Fibroblast of pulmonary artery (primary cell): Measurements from ENCODE around the gene DYDC2.

Experiments
- DNase-seq: peaks from one replicate; pipeline ENCODE4 v3.0.0-alpha.2; 2010; ENCODE audit warnings: low read depth
- H3K4me3 ChIP-seq: replicated peaks from 2 replicates; pipeline ENCODE4 v1.5.1; 2011; ENCODE audit warnings: low read depth, mild to moderate bottlenecking, control low read depth, low read length, moderate library complexity
- CTCF ChIP-seq: IDR thresholded peaks from 2 replicates; pipeline ENCODE4 v1.5.1; 2011; ENCODE audit warnings: mild to moderate bottlenecking, control low read depth, low read length, inconsistent platforms; ENCODE audit errors: missing control alignments

DYDC2 gene

GRCh38 chr10:80410578-80411145 is 54.1 kb downstream of the DYDC2 start:
- DNase-seq = peak; percentile 4
- TF ChIP-seq CTCF = no peak
- H3K4me3 ChIP-seq = no peak overlapping the region

- TF ChIP-seq CTCF = no peak
- DNase-seq = peak; percentile 30
- no peak overlapping the region for H3K4me3 ChIP-seq
These were observed 54.7 kb downstream of the DYDC2 start for GRCh38 chr10:80411267-80411668.

GRCh38 chr10:80411681-80412220 is 55.2 kb downstream of the DYDC2 start:
- no peak overlapping the region for H3K4me3 ChIP-seq
- TF ChIP-seq CTCF = no peak
- DNase-seq = no peak

- TF ChIP-seq CTCF = no peak
- no peak for DNase-seq
- no peak overlapping the region for H3K4me3 ChIP-seq
These were observed 55.9 kb downstream of the DYDC2 start for GRCh38 chr10:80412486-80412885.

GRCh38 chr10:80413271-80413996 is 56.9 kb downstream of the DYDC2 start:
- peak overlapping the region; percentile 43 for H3K4me3 ChIP-seq
- DNase-seq = peak; percentile 87
- no peak for TF ChIP-seq CTCF

GRCh38 chr10:80414142-80414895 is 57.7 kb downstream of the DYDC2 start:
- no peak for TF ChIP-seq CTCF
- peak overlapping the region; percentile 43 for H3K4me3 ChIP-seq
- DNase-seq = peak; percentile 42
